Head of caudate nucleus (tissue), 42 donors: ENCODE results near the gene AOX1.
A peak's percentile ranks its signal among the peaks of the same experiment; 100 is the strongest.
"Not testable (repeated sequence)": the region's sequence is repeated elsewhere in the genome, so short reads cannot be mapped to it uniquely, and the experiment has no call there.

ENCODE experiments used
- DNase-seq, 42 donors: peaks; one replicate each; pipeline versions ENCODE4 v3.0.0 to v3.0.0-alpha.2; 2020 to 2021; ENCODE audit warnings: mixed read lengths in 7 of 42
- intact Hi-C: fragments of 100-400 bp; cut with DNase I; formaldehyde crosslinking; loops from one replicate; pipeline ENCODE4 v1.15.0; 2022

The AOX1 gene

DNA sequence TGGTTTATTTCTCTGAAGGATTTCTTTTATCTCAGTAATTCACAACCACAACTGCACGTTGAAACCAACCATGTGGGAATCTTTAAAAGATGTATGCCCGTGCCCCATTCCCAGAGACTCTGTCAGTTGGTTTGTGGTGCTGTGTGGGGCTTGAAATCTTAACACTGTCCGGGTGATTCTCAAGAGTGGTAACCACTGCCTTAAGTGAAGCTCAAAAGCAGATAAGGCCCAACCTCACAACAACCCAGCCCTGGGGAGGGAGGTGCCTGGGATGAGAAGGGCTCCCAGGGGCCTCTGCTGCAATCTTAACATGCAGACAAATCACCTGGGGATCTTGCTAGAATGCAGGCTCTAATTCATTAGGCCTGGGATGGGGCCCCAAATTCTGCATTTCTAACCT, 13.4 kb downstream of the AOX1 start:
- intact Hi-C loops = no loop called here
- no peak for DNase-seq

DNA sequence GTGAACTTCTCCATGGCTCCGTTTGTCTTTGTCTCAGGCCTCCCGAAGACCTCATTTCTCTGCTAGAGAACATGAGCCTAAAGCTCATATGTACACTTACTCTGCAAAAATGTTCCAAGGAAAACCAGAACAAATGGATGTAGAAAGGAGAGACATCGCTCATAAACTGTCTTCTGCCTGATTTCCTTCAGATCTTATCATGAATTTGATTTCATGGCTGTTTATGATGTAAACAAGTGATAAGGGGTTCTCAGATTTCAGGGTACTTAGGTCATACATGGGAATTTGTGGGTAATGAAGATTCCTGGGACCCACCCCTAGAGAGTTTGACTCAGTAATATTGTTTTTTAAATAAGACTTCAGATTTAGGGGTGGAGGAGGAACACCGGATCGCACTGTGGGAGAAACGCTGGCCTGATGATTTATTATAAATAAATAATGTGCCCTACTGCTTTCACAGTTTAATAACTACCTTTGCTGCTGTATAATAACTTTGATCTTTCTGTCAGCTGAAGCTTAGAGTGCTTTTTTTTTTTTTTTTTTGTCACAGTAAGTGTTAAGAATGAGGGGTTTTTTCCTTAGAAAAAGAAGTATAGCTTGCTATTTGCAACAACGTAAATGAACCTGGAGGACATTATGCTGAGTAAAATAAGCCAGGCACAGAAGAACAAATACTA, 14.9 kb downstream of the AOX1 start:
- DNase-seq = no peak
- intact Hi-C loops = no loop called here

DNA sequence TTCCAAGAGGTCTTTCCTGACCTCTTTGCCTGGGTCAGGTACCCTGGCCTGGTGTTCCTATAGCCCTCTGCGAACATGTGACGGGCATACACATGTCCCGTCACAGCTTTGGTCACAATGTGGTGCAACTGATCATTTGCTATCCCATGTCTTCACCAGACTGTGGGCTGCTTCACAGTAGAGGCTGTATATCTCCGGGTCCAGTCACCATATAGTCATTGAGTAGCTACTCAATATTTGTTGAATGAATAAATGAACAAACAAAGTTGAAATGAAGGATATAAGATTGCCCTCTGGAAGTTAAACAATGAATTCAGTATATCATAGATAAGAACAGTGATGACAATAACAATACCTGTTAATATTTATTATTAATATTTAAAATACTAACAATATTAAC, 16.8 kb downstream of the AOX1 start:
- no peak for DNase-seq
- intact Hi-C loops = no loop called here

GRCh38 chr2:200603972-200604371, 18.2 kb downstream of the AOX1 start:
- no peak for DNase-seq
- intact Hi-C loops = no loop called here

DNA sequence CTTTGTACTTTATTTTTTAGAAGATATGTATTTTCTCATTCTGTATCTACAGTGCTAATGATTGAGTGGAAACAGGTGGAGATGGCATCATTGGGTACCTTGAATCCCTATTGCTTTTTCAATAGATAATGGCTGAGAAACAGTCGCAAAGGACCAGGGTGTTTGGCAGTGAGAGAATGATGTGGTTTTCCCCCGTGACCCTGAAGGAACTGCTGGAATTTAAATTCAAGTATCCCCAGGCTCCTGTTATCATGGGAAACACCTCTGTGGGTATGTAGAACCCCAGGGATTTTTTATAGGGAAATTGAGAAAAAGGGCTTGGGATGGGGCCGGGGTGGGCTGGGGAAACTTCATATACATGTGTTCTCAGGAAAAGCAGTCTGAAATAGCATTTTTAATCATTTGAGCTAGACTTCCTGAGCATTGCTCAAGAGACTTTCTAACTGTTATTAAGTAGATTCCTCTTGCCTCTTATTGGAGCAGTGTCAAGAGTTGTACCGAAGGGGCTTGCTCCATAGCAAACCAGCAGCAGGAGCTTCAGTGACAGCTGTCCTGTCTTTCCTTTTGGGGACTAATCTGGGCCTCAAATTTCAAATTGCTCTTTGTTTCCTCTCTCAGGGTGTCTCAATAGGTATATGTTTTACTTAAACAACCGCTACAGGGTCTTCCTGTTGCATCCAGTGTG, 18.9 kb downstream of the AOX1 start:
- DNase-seq = no peak
- intact Hi-C loops = no loop called here

DNA sequence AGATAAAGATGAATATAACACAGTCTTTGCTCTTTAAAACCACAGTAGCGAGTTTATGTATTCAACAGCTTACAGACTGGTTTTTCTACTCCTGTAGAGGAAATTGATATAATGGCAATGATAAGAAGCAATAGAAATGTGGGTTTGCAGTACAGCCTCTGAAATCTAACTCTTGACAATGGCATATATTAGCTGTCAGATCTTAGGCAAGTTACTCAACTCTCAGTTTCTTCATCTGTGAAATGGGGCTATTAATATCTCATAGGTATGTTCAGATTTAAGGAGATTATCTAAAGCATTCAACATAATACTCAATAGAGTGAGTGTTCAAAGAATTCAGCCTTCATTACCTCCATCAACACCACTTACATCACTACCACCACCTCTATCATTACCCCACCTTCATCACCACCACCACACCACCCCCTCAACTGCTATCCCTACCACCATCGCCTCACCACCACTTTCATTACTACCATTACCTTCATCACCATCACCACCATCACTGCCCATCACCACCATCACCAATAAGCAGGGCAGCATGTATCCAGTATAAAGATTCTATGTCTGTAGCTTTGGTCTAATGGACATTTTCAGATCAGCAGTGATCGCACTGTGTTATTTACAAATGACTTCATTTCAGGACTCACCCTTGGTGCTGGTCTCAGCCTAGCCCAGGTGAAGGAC, 22.7 kb downstream of the AOX1 start:
- intact Hi-C loops = no loop called here
- no peak for DNase-seq

DNA sequence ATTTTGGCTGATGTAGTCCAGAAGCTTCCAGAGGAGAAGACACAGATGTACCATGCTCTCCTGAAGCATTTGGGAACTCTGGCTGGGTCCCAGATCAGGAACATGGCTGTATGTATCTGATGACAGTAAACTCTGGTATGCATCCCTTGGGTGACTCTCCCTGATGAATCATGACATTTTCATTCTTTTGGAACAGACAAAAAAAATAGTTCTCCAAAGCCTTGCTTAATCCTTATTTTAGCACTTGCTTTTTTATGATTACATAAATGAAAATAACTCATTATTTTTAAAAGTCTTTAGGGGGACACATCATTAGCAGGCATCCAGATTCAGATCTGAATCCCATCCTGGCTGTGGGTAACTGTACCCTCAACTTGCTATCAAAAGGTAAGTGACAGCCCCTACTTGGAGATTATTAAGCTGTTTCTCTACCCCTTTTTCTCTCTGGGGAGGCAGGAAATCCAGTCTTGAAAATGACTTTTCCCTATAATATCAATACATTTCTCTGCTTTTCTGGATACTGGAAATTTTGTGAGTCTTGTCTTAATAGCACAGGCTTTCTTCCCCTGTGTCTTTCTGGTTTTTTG, 23.3 kb downstream of the AOX1 start:
- intact Hi-C loops = no loop called here
- DNase-seq = no peak

- intact Hi-C loops = loop anchor here (10.0 kb wide), 1 partner anchor 95 kb away; no protein-coding TSS in a partner anchor
- not testable (repeated sequence) for DNase-seq
These were observed 24.4 kb downstream of the AOX1 start for GRCh38 chr2:200610217-200610616.

- no peak for DNase-seq
- intact Hi-C loops = loop anchor here (10.0 kb wide), 1 partner anchor 91 kb away; no protein-coding TSS in a partner anchor
These were observed 27.9 kb downstream of the AOX1 start for GRCh38 chr2:200613692-200614091.

DNA sequence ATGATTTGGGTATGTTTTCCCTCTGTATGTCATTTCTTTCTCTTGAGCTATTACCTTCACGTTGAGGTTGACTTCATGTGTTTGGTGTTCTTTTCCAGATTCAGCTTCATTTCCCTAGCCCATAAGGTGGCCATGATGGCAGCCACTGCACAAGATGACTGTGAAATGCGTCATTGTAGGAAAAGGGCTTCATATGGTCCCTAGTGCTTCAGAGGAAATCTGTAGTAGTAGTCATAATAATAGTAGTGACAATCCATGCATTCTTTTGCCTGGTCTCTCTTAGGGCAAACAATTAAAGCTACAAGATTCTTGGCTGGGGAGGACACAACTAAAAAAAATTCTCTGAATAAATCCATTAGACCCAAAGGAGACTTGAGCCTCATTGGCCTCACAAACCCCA, 28.4 kb downstream of the AOX1 start:
- no peak for DNase-seq
- intact Hi-C loops = loop anchor here (10.0 kb wide), 1 partner anchor 91 kb away; no protein-coding TSS in a partner anchor

DNA sequence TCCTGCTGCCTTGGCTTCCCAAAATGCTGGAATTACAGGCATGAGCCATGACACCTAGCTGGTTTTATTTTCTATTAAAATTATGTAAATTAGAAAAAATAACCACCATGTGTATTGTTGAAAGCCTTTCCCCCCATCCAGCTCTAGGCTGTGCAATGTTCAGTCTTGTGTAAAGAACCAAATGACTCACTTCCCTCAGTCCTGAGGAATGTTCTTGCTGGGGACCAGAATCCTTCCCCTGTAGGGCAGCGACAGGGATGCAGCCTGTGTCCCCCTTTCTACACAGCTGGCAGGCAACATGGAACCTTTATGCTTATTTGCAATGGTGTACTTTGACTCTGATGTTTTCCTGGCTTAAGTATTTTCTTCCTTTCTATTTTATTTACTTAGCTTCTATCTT, 29.4 kb downstream of the AOX1 start:
- intact Hi-C loops = loop anchor here (10.0 kb wide), 1 partner anchor 90 kb away; no protein-coding TSS in a partner anchor
- DNase-seq = no peak

DNA sequence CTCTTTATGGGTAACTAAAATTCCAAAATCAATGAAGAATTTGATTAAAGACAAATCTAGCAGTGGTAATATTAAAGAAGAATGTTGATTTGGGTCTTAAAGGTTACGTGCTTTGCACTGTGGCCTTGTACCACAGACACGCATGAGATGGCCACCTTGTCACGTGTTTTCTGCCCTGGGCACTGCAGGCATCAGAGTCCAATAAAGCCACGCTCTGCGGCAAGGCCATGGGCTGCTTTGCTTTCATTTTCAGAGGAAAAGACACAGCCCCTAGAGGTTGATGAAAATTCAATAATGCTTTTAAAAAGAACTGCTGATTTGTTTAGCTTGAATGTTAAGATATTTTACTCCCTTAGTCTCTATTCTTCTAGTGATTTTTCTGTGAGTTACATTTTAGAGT, 30.4 kb downstream of the AOX1 start:
- intact Hi-C loops = loop anchor here (10.0 kb wide), 1 partner anchor 89 kb away; no protein-coding TSS in a partner anchor
- peak in 37 of 42 donors; percentile 4 to 71 (median 30) for DNase-seq

GRCh38 chr2:200616656-200617055, 30.8 kb downstream of the AOX1 start:
- DNase-seq = no peak
- intact Hi-C loops = loop anchor here (10.0 kb wide), 1 partner anchor 88 kb away; no protein-coding TSS in a partner anchor

GRCh38 chr2:200617156-200618053, 31.6 kb downstream of the AOX1 start:
- no peak for DNase-seq
- intact Hi-C loops = loop anchor here (10.0 kb wide), 1 partner anchor 87 kb away; no protein-coding TSS in a partner anchor

- intact Hi-C loops = loop anchor here (10.0 kb wide), 1 partner anchor 87 kb away; no protein-coding TSS in a partner anchor
- DNase-seq = no peak
These were observed 32.2 kb downstream of the AOX1 start for GRCh38 chr2:200618054-200618419.

DNA sequence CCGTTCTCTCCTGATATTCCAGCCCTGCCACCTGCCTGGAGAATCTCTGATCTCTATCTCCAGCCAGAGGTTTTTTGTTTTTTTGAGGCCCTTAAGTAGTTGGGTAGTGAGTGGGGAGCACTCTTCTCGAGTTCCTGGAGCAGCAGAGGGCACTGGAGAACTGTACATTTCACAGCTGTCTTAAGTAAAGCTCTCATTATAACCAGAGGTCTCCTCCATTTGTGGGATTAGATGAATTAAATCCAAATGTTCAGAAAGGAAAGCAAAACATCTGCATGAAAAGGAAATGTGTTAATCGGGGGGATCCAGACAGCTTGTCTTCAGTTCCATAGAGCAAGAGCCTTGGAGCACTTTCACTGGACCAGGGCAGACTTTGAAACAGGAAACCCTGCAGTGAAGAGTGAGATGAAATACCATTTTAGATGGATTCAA, 32.8 kb downstream of the AOX1 start:
- peak in 34 of 42 donors; percentile 3 to 77 (median 44) for DNase-seq
- intact Hi-C loops = loop anchor here (10.0 kb wide), 1 partner anchor 86 kb away; no protein-coding TSS in a partner anchor

DNA sequence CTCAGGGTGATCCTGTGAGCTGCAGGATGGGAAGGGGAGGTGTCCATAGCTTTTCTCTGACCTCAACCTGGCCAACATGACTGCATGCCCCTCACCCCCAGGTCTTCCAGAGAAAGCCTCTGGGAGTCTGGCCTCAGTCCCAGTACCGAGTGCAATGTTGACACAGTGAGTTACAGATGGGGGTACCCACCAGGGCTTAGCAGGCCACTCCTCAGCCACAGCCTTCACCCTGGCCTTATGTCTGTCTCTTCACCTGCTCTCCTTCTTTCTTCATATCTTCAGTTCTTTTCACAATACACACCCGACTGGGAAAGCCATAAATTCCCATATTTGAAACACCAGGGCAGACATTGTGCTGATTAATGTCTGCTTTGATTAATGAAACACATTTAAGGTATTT, 33.5 kb downstream of the AOX1 start:
- intact Hi-C loops = loop anchor here (10.0 kb wide), 1 partner anchor 86 kb away; no protein-coding TSS in a partner anchor
- no peak for DNase-seq
